ENCODE measurements around the gene GAS5. TPM values are rescaled to one million over a fixed set of nuclear protein-coding genes. Genes with fewer than 3 reads are reported as not detected.

Gene GAS5
- total RNA-seq, 1 donor from 2014 or later: 397 TPM

- TF ChIP-seq, protein P1, sequence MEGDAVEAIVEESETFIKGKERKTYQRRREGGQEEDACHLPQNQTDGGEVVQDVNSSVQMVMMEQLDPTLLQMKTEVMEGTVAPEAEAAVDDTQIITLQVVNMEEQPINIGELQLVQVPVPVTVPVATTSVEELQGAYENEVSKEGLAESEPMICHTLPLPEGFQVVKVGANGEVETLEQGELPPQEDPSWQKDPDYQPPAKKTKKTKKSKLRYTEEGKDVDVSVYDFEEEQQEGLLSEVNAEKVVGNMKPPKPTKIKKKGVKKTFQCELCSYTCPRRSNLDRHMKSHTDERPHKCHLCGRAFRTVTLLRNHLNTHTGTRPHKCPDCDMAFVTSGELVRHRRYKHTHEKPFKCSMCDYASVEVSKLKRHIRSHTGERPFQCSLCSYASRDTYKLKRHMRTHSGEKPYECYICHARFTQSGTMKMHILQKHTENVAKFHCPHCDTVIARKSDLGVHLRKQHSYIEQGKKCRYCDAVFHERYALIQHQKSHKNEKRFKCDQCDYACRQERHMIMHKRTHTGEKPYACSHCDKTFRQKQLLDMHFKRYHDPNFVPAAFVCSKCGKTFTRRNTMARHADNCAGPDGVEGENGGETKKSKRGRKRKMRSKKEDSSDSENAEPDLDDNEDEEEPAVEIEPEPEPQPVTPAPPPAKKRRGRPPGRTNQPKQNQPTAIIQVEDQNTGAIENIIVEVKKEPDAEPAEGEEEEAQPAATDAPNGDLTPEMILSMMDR (IDR thresholded peaks at IDR 0.05; ENCODE audit: unreplicated experiment): no peak
- DNase-seq (ENCODE audit: low spot score): no peak
- H3K9me3 Mint-ChIP-seq (ENCODE audit: unreplicated experiment): no peaks in the 10 kb centered on the region
- H3K4me1 Mint-ChIP-seq (ENCODE audit: unreplicated experiment): peaks cover 27% of the 10 kb centered on the region
- H3K36me3 Mint-ChIP-seq (ENCODE audit: low read depth, unreplicated experiment): peaks cover 14% of the 10 kb centered on the region
- H3K27ac Mint-ChIP-seq (ENCODE audit: unreplicated experiment): no peak overlapping the region
- no peak overlapping the region for H3K4me3 Mint-ChIP-seq (ENCODE audit: unreplicated experiment)
- H3K27me3 Mint-ChIP-seq (ENCODE audit: unreplicated experiment): peaks cover 14% of the 10 kb centered on the region
These were observed 3.3 kb upstream of the GAS5 start for GRCh38 chr1:173871091-173871490.

DNA sequence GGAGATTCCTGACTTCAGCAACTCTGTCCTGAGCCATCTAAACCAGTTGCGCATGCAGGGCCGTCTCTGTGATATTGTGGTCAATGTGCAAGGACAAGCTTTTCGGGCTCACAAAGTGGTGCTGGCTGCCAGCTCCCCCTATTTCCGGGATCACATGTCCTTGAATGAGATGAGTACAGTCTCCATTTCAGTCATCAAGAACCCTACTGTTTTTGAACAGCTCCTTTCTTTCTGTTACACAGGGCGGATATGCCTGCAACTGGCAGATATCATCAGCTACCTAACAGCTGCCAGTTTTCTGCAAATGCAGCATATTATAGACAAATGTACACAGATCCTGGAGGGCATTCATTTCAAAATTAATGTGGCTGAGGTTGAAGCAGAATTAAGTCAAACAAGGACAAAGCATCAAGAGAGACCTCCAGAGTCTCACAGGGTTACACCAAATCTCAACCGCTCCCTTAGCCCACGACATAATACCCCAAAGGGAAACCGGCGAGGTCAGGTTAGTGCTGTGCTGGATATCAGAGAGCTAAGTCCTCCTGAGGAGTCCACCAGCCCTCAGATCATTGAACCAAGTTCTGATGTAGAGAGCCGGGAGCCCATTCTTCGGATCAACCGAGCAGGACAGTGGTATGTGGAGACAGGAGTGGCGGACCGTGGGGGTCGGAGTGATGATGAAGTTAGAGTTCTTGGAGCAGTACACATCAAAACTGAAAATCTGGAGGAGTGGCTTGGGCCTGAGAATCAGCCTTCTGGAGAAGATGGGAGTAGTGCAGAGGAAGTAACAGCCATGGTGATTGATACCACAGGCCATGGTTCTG lies 2.7 kb upstream of the GAS5 start:
- peaks cover 32% of the 10 kb centered on the region for H3K4me1 Mint-ChIP-seq (ENCODE audit: unreplicated experiment)
- no peak for DNase-seq (ENCODE audit: low spot score)
- H3K36me3 Mint-ChIP-seq (ENCODE audit: low read depth, unreplicated experiment): peaks cover 21% of the 10 kb centered on the region
- no peak overlapping the region for H3K27ac Mint-ChIP-seq (ENCODE audit: unreplicated experiment)
- H3K9me3 Mint-ChIP-seq (ENCODE audit: unreplicated experiment): no peaks in the 10 kb centered on the region
- no peak overlapping the region for H3K4me3 Mint-ChIP-seq (ENCODE audit: unreplicated experiment)
- peaks cover 14% of the 10 kb centered on the region for H3K27me3 Mint-ChIP-seq (ENCODE audit: unreplicated experiment)
- TF ChIP-seq, protein P1 (IDR thresholded peaks at IDR 0.05; ENCODE audit: unreplicated experiment): no peak

GRCh38 chr1:173869021-173869359 lies 1.2 kb upstream of the GAS5 start:
- TF ChIP-seq, protein P1 (IDR thresholded peaks at IDR 0.05; ENCODE audit: unreplicated experiment): no peak
- peaks cover 15% of the 10 kb centered on the region for H3K27me3 Mint-ChIP-seq (ENCODE audit: unreplicated experiment)
- H3K36me3 Mint-ChIP-seq (ENCODE audit: low read depth, unreplicated experiment): peaks cover 31% of the 10 kb centered on the region
- DNase-seq (ENCODE audit: low spot score): no peak
- peak overlapping the region; percentile 93 for H3K27ac Mint-ChIP-seq (ENCODE audit: unreplicated experiment)
- no peaks in the 10 kb centered on the region for H3K9me3 Mint-ChIP-seq (ENCODE audit: unreplicated experiment)
- H3K4me3 Mint-ChIP-seq (ENCODE audit: unreplicated experiment): peak overlapping the region; percentile 88
- peaks cover 41% of the 10 kb centered on the region for H3K4me1 Mint-ChIP-seq (ENCODE audit: unreplicated experiment)

DNA sequence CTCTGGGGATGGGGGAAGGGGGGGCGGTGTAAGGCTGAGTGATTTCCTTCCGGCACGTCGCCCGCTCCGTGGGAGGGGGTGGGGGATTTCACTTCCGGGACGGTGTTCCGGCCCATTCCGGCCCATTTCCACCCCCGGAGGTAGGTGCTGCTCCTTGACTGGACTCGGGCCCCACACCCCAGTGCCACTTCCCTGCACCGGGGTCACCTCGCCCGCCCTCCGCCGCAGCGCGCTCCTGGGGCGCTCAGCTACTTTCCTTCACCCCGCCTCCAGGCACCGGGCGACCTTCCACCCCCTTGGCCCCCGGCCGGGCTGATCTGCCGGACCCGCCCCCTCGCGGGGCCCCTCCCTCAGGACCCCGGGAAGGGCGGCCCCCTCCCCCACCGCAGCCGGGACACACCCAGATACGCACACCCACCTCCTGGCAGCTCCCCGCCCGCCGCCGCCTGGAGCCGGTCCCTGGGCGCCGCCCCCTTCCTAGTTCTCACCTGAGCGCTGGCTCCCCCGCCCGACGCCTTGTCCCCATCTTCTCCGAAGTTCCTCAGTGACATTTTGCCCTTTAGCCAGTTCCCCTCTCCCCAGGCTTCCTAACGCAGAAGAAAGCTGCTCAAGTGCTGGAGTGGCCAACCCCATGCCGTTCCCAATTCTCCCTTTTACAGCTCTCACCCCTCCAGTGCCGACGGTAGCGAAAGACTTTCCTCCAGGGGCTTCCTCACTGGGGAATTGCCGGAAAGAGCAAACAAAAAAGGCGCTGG lies 654 bp upstream of the GAS5 start, which contains the start of gene ZBTB37:
TSS of gene ZBTB37 (plus strand) at position 115 of the 755 bp plus-strand sequence. CDS start 1,846 bp downstream, outside the sequence.
- Mint-ChIP-seq H3K4me3 (ENCODE audit: unreplicated experiment) (peak within 1 kb of the TSS; percentile 96), H3K27me3 (ENCODE audit: unreplicated experiment) (peaks cover 14% of the 10 kb centered on the region), H3K36me3 (ENCODE audit: low read depth, unreplicated experiment) (peaks cover 31% of the 10 kb centered on the region), H3K4me1 (ENCODE audit: unreplicated experiment) (peaks cover 41% of the 10 kb centered on the region), H3K9me3 (ENCODE audit: unreplicated experiment) (no peaks in the 10 kb centered on the region), H3K27ac (ENCODE audit: unreplicated experiment) (peak within 1 kb of the TSS; percentile 93)
- DNase-seq (ENCODE audit: low spot score): peak; percentile 93
- TF ChIP-seq, protein P1 (IDR thresholded peaks at IDR 0.05; ENCODE audit: unreplicated experiment): no peak

Data from endothelial cell (in vitro differentiated cells).